ENCODE data around the gene RABL2B.

Gene RABL2B

GRCh38 chr22:50729391-50730012 lies 53.9 kb downstream of the RABL2B start:
- H3K27ac ChIP-seq (ENCODE audit: low read depth, low read length), result no peak overlapping the region
- H3K27me3 ChIP-seq (ENCODE audit: control insufficient read depth in 1 of 2, insufficient read depth in 2 of 2, low read length in 2 of 2), result peaks cover 0 to 16% of the 10 kb centered on the region in 2 donors
- H3K4me1 ChIP-seq (ENCODE audit: insufficient read depth, low read length), result peaks cover 8% of the 10 kb centered on the region
- H3K36me3 ChIP-seq (ENCODE audit: insufficient read depth, low read length), result peaks cover 9% of the 10 kb centered on the region
- no peaks in the 10 kb centered on the region for H3K9me3 ChIP-seq (ENCODE audit: low read length)
- H3K4me3 ChIP-seq (ENCODE audit: low read depth in 1 of 2, low read length in 2 of 2), result no peak overlapping the region
- no peak overlapping the region for H3K9ac ChIP-seq (ENCODE audit: low read length)

- peaks cover 8% of the 10 kb centered on the region for H3K4me1 ChIP-seq (ENCODE audit: insufficient read depth, low read length)
- no peak overlapping the region for H3K27ac ChIP-seq (ENCODE audit: low read depth, low read length)
- no peaks in the 10 kb centered on the region for H3K9me3 ChIP-seq (ENCODE audit: low read length)
- H3K4me3 ChIP-seq (ENCODE audit: low read depth in 1 of 2, low read length in 2 of 2), result no peak overlapping the region
- H3K36me3 ChIP-seq (ENCODE audit: insufficient read depth, low read length), result peaks cover 9% of the 10 kb centered on the region
- peaks cover 0 to 16% of the 10 kb centered on the region in 2 donors for H3K27me3 ChIP-seq (ENCODE audit: control insufficient read depth in 1 of 2, insufficient read depth in 2 of 2, low read length in 2 of 2)
- no peak overlapping the region for H3K9ac ChIP-seq (ENCODE audit: low read length)
Measured at GRCh38 chr22:50728523-50728931, 54.9 kb downstream of the RABL2B start.

DNA sequence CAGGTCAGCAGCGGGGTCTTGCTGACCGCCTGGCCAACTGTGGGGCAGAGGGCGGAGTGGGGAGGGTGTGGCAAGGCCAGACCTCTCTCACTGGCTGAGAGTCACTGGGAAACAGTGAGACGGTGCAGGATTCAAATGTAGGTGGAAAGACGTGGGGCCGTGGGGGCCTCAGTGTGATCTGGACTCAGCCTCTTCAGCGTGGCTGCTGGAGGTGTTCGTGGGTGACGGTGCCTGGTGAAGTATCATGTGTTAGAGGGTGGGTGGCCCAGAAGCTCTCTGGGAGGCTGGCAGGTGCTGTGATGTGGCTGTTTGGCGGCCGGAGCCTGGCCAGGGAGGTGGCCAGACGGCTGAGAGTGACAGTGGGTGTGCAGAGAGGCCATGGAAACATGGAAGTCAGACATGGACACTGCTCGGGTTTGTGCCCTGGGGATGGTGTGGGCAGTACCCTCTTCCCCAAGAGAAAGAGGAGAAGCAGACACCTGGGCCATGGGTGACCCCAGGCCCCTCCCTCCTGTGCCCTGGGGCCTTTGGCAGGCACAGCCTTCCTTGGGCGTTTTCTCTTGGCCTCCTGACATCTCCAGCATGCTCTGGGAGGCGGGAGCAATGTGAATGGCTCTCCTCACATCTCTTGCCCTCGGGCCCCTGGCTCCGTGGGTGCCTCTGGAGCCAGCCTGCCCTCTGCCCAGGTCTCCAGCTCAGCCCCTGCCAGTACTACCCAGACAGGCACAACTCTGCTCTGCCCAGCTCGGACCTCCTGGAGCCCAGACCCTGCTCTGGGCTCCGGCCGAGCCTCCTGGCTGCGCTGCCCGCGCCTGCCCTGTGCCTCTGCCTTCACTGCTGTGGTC lies 55.5 kb downstream of the RABL2B start:
- H3K9ac ChIP-seq (ENCODE audit: low read length), result no peak overlapping the region
- no peak overlapping the region for H3K27ac ChIP-seq (ENCODE audit: low read depth, low read length)
- H3K4me1 ChIP-seq (ENCODE audit: insufficient read depth, low read length), result peaks cover 8% of the 10 kb centered on the region
- H3K4me3 ChIP-seq (ENCODE audit: low read depth in 1 of 2, low read length in 2 of 2), result no peak overlapping the region
- peaks cover 0 to 16% of the 10 kb centered on the region in 2 donors for H3K27me3 ChIP-seq (ENCODE audit: control insufficient read depth in 1 of 2, insufficient read depth in 2 of 2, low read length in 2 of 2)
- peaks cover 9% of the 10 kb centered on the region for H3K36me3 ChIP-seq (ENCODE audit: insufficient read depth, low read length)
- H3K9me3 ChIP-seq (ENCODE audit: low read length), result no peaks in the 10 kb centered on the region

DNA sequence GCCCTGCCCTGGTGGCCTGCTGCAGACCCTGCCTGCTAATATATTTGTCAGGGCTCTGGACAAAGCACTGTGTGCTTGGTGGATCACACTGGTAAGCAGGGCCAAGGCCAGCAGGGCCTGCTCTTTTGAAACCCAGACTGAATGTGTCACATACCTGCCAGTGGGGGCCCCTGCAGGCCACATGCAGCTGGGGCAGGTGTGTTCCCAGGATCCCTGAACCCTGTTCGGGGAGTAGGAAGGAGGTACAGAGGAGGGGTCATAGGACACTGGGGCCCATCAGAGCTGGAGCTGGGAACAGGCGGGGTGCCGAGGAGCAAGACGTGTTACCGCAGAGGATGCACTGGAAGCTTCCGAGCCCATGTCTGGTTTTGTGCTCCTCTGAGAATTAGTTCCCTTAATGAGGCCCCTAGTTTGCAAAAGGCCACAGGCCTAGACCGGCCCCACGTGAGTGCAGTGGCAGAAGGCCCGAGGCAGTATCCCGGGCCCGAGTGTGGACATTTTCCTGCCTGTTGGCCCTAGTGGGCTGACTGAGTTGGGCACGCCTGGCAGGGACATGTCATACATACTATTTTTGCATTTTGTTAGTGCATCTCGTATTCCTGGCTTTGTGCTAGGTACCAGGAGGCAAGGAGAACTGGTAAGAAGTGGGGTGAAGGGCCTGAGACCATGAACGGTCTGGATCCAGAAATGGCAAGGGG lies 56.6 kb downstream of the RABL2B start:
- Histone ChIP-seq H3K27ac (ENCODE audit: low read depth, low read length) (no peak overlapping the region), H3K27me3 (ENCODE audit: control insufficient read depth in 1 of 2, insufficient read depth in 2 of 2, low read length in 2 of 2) (peaks cover 0 to 11% of the 10 kb centered on the region in 2 donors), H3K9ac (ENCODE audit: low read length) (no peak overlapping the region), H3K4me1 (ENCODE audit: insufficient read depth, low read length) (peaks cover 2% of the 10 kb centered on the region), H3K36me3 (ENCODE audit: insufficient read depth, low read length) (peaks cover 9% of the 10 kb centered on the region), H3K9me3 (ENCODE audit: low read length) (no peaks in the 10 kb centered on the region), H3K4me3 (ENCODE audit: low read depth in 1 of 2, low read length in 2 of 2) (no peak overlapping the region)

GRCh38 chr22:50725597-50725996 lies 57.8 kb downstream of the RABL2B start:
- Histone ChIP-seq H3K36me3 (ENCODE audit: insufficient read depth, low read length) (peaks cover 9% of the 10 kb centered on the region), H3K9ac (ENCODE audit: low read length) (no peak overlapping the region), H3K4me3 (ENCODE audit: low read depth in 1 of 2, low read length in 2 of 2) (no peak overlapping the region), H3K4me1 (ENCODE audit: insufficient read depth, low read length) (no peaks in the 10 kb centered on the region), H3K27ac (ENCODE audit: low read depth, low read length) (no peak overlapping the region), H3K27me3 (ENCODE audit: control insufficient read depth in 1 of 2, insufficient read depth in 2 of 2, low read length in 2 of 2) (peaks cover 0 to 14% of the 10 kb centered on the region in 2 donors), H3K9me3 (ENCODE audit: low read length) (no peaks in the 10 kb centered on the region)

DNA sequence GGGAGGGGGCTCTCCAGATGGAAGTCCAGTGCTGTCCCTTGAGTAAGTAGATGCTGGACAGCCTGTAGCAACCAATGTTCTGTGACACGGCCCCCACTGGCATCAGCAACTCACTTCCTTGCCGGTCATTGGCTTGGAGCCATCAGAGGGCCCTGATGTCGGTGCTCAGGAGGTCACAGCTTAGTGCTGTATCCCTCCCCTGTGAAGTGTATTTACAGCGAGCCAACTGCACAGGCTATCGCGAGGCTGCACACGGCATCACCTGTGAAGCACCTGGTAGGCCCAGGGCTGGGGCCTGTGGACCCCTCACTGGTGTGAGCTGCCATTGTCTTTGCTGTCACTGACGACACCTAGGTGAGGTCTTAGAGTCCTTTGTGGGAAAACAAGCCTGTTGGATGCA lies 58.8 kb downstream of the RABL2B start:
- H3K27ac ChIP-seq (ENCODE audit: low read depth, low read length), result no peak overlapping the region
- H3K9me3 ChIP-seq (ENCODE audit: low read length), result no peaks in the 10 kb centered on the region
- H3K9ac ChIP-seq (ENCODE audit: low read length), result no peak overlapping the region
- H3K4me3 ChIP-seq (ENCODE audit: low read depth in 1 of 2, low read length in 2 of 2), result no peak overlapping the region
- H3K27me3 ChIP-seq (ENCODE audit: control insufficient read depth in 1 of 2, insufficient read depth in 2 of 2, low read length in 2 of 2), result peaks cover 0 to 14% of the 10 kb centered on the region in 2 donors
- peaks cover 9% of the 10 kb centered on the region for H3K36me3 ChIP-seq (ENCODE audit: insufficient read depth, low read length)
- no peaks in the 10 kb centered on the region for H3K4me1 ChIP-seq (ENCODE audit: insufficient read depth, low read length)

- no peak overlapping the region for H3K9ac ChIP-seq (ENCODE audit: low read length)
- no peaks in the 10 kb centered on the region for H3K4me1 ChIP-seq (ENCODE audit: insufficient read depth, low read length)
- peaks cover 9% of the 10 kb centered on the region for H3K36me3 ChIP-seq (ENCODE audit: insufficient read depth, low read length)
- H3K4me3 ChIP-seq (ENCODE audit: low read depth in 1 of 2, low read length in 2 of 2), result no peak overlapping the region
- H3K27me3 ChIP-seq (ENCODE audit: control insufficient read depth in 1 of 2, insufficient read depth in 2 of 2, low read length in 2 of 2), result peaks cover 0 to 18% of the 10 kb centered on the region in 2 donors
- H3K9me3 ChIP-seq (ENCODE audit: low read length), result no peaks in the 10 kb centered on the region
- H3K27ac ChIP-seq (ENCODE audit: low read depth, low read length), result no peak overlapping the region
Measured at GRCh38 chr22:50723991-50724390, 59.4 kb downstream of the RABL2B start.

DNA sequence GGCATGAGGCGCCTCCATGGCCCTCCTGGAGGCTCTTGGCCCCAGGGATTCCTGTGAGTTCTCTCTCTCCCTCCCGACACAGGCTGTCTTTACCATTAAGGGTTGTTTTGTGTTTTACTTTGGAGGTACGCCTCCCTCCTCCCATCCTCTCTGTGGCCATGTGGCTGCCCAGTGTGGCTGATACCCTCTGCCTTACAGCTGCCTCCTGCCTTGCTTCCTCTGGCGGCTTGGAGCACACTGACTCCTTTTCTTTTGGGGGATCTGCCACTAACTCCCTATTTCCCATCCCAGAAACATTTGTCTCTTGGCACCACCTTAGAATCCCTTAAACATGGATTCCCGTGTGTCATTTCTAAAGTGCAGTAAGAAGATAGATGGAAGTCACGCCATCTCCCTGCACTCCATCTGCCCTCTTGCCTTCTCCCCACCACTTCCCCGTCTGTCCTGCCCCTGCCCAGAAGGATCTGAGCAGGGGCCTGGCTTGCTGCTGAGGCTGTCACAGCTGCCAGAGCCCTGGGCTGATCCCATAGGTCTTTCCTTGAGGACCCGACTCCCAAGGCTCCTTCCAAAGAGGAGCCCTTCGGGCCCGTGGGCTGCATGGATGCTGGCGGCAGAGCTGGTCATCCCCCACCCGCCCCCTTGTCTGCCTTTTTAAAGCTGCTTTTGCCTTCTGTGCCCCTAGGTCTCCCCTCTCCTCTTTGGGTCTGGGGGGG lies 60.6 kb downstream of the RABL2B start:
- no peak overlapping the region for H3K27ac ChIP-seq (ENCODE audit: low read depth, low read length)
- H3K9me3 ChIP-seq (ENCODE audit: low read length), result no peaks in the 10 kb centered on the region
- no peak overlapping the region for H3K4me3 ChIP-seq (ENCODE audit: low read depth in 1 of 2, low read length in 2 of 2)
- H3K27me3 ChIP-seq (ENCODE audit: control insufficient read depth in 1 of 2, insufficient read depth in 2 of 2, low read length in 2 of 2), result peaks cover 0 to 18% of the 10 kb centered on the region in 2 donors
- H3K4me1 ChIP-seq (ENCODE audit: insufficient read depth, low read length), result no peaks in the 10 kb centered on the region
- no peak overlapping the region for H3K9ac ChIP-seq (ENCODE audit: low read length)
- H3K36me3 ChIP-seq (ENCODE audit: insufficient read depth, low read length), result peaks cover 9% of the 10 kb centered on the region

DNA sequence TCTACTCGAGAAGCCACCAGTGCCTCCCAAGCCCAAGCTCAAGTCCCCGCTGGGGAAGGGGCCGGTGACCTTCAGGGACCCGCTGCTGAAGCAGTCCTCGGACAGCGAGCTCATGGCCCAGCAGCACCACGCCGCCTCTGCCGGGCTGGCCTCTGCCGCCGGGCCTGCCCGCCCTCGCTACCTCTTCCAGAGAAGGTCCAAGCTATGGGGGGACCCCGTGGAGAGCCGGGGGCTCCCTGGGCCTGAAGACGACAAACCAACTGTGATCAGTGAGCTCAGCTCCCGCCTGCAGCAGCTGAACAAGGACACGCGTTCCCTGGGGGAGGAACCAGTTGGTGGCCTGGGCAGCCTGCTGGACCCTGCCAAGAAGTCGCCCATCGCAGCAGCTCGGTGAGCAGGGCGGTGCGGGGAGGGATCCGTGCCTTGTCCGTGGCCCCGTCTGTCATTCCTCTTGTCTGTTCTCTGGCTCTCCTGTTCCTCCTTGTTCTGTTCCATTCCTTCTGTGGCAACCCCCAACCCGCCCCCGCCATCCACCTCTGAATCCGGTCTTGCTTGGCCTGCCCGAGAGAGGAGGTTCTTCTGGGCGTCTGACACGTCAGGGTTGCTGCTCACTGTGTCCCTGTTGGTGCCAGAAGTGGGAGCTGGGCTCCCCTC lies 61.3 kb downstream of the RABL2B start:
- Histone ChIP-seq H3K4me3 (ENCODE audit: low read depth in 1 of 2, low read length in 2 of 2) (no peak overlapping the region), H3K9ac (ENCODE audit: low read length) (no peak overlapping the region), H3K27me3 (ENCODE audit: control insufficient read depth in 1 of 2, insufficient read depth in 2 of 2, low read length in 2 of 2) (peaks cover 0 to 18% of the 10 kb centered on the region in 2 donors), H3K27ac (ENCODE audit: low read depth, low read length) (no peak overlapping the region), H3K4me1 (ENCODE audit: insufficient read depth, low read length) (no peaks in the 10 kb centered on the region), H3K36me3 (ENCODE audit: insufficient read depth, low read length) (peaks cover 9% of the 10 kb centered on the region), H3K9me3 (ENCODE audit: low read length) (no peaks in the 10 kb centered on the region)

DNA sequence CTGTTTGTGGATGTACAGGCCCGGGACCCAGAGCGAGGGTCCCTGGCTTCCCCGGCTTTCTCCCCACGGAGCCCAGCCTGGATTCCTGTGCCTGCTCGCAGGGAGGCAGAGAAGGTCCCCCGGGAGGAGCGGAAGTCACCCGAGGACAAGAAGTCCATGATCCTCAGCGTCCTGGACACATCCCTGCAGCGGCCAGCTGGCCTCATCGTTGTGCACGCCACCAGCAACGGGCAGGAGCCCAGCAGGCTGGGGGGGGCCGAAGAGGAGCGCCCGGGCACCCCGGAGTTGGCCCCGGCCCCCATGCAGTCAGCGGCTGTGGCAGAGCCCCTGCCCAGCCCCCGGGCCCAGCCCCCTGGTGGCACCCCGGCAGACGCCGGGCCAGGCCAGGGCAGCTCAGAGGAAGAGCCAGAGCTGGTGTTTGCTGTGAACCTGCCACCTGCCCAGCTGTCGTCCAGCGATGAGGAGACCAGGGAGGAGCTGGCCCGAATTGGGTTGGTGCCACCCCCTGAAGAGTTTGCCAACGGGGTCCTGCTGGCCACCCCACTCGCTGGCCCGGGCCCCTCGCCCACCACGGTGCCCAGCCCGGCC lies 62.1 kb downstream of the RABL2B start:
- H3K4me3 ChIP-seq (ENCODE audit: low read depth in 1 of 2, low read length in 2 of 2), result no peak overlapping the region
- H3K27ac ChIP-seq (ENCODE audit: low read depth, low read length), result no peak overlapping the region
- H3K9ac ChIP-seq (ENCODE audit: low read length), result no peak overlapping the region
- H3K27me3 ChIP-seq (ENCODE audit: control insufficient read depth in 1 of 2, insufficient read depth in 2 of 2, low read length in 2 of 2), result peaks cover 0 to 18% of the 10 kb centered on the region in 2 donors
- peaks cover 5% of the 10 kb centered on the region for H3K36me3 ChIP-seq (ENCODE audit: insufficient read depth, low read length)
- H3K9me3 ChIP-seq (ENCODE audit: low read length), result no peaks in the 10 kb centered on the region
- H3K4me1 ChIP-seq (ENCODE audit: insufficient read depth, low read length), result no peaks in the 10 kb centered on the region

All from muscle layer of colon (tissue), 2 donors.